Measurements from ENCODE around the gene QTRT2.

Gene QTRT2

DNA sequence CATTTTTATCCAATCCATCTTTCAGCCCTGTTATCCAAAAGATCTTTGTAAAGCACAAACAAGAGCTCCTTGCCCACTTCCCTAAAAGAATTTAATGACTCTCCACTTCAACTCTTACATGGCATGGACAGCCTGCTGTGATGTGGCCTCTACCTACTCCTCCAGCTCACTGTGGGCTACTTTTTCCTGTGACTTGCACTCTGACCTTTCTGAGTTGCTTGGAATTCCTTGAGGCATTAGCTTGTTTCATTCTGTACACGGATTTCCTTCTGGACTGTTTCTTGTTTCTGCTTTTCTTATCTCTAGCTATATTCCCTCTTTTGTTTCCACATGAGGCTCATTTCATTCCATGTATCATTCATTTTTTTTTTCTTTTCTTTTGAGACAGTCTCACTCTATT lies 15.2 kb downstream of the QTRT2 start:
- TF ChIP-seq ZNF416 (tag by site-specific recombination; IDR thresholded peaks at IDR 0.05) (no peak), ZNF112 (tag by site-specific recombination; IDR thresholded peaks at IDR 0.05) (no peak), YY2 (tag by site-specific recombination; IDR thresholded peaks at IDR 0.05) (no peak), ZNF366 (tag by site-specific recombination; conservative IDR thresholded peaks at IDR 0.05) (no peak), ZNF223 (tag by site-specific recombination; IDR thresholded peaks at IDR 0.05) (no peak), ZNF768 (tag by site-specific recombination; IDR thresholded peaks at IDR 0.05) (no peak), ZNF621 (tag by site-specific recombination; IDR thresholded peaks at IDR 0.05) (no peak), ZNF132 (tag by site-specific recombination; IDR thresholded peaks at IDR 0.05; ENCODE audit: borderline replicate concordance) (no peak), FEZF1 (tag by site-specific recombination; IDR thresholded peaks at IDR 0.05) (no peak), SP2 (tag by site-specific recombination; IDR thresholded peaks at IDR 0.05) (no peak), ZBTB1 (tag by site-specific recombination; IDR thresholded peaks at IDR 0.05) (no peak), ZEB2 (tag by site-specific recombination; IDR thresholded peaks at IDR 0.05) (no peak), ZNF433 (tag by site-specific recombination; IDR thresholded peaks at IDR 0.05; ENCODE audit: low read depth) (no peak), ZNF585B (tag by site-specific recombination; IDR thresholded peaks at IDR 0.05) (no peak), ZNF747 (tag by site-specific recombination; IDR thresholded peaks at IDR 0.05) (no peak), ZNF777 (tag by site-specific recombination; IDR thresholded peaks at IDR 0.05; ENCODE audit: borderline replicate concordance) (no peak)
- TF ChIP-seq, protein P1, sequence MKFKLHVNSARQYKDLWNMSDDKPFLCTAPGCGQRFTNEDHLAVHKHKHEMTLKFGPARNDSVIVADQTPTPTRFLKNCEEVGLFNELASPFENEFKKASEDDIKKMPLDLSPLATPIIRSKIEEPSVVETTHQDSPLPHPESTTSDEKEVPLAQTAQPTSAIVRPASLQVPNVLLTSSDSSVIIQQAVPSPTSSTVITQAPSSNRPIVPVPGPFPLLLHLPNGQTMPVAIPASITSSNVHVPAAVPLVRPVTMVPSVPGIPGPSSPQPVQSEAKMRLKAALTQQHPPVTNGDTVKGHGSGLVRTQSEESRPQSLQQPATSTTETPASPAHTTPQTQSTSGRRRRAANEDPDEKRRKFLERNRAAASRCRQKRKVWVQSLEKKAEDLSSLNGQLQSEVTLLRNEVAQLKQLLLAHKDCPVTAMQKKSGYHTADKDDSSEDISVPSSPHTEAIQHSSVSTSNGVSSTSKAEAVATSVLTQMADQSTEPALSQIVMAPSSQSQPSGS (tag by site-specific recombination; IDR thresholded peaks at IDR 0.05; ENCODE audit: low read depth) = no peak
- TF ChIP-seq, protein P2, sequence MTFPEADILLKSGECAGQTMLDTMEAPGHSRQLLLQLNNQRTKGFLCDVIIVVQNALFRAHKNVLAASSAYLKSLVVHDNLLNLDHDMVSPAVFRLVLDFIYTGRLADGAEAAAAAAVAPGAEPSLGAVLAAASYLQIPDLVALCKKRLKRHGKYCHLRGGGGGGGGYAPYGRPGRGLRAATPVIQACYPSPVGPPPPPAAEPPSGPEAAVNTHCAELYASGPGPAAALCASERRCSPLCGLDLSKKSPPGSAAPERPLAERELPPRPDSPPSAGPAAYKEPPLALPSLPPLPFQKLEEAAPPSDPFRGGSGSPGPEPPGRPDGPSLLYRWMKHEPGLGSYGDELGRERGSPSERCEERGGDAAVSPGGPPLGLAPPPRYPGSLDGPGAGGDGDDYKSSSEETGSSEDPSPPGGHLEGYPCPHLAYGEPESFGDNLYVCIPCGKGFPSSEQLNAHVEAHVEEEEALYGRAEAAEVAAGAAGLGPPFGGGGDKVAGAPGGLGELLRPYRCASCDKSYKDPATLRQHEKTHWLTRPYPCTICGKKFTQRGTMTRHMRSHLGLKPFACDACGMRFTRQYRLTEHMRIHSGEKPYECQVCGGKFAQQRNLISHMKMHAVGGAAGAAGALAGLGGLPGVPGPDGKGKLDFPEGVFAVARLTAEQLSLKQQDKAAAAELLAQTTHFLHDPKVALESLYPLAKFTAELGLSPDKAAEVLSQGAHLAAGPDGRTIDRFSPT (tag by site-specific recombination; IDR thresholded peaks at IDR 0.05) = no peak
- TF ChIP-seq, protein P3, sequence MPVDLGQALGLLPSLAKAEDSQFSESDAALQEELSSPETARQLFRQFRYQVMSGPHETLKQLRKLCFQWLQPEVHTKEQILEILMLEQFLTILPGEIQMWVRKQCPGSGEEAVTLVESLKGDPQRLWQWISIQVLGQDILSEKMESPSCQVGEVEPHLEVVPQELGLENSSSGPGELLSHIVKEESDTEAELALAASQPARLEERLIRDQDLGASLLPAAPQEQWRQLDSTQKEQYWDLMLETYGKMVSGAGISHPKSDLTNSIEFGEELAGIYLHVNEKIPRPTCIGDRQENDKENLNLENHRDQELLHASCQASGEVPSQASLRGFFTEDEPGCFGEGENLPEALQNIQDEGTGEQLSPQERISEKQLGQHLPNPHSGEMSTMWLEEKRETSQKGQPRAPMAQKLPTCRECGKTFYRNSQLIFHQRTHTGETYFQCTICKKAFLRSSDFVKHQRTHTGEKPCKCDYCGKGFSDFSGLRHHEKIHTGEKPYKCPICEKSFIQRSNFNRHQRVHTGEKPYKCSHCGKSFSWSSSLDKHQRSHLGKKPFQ (tag by site-specific recombination; IDR thresholded peaks at IDR 0.05) = no peak
- no peaks in the 10 kb centered on the region for H3K9me3 ChIP-seq (ENCODE audit: control insufficient read depth, insufficient read depth, low read depth, low read length)
- CTCF ChIA-PET = no interaction called here
- POLR2A ChIA-PET = no interaction called here
- no peak overlapping the region for H3K4me3 ChIP-seq (ENCODE audit: low read depth, low read length)
- H3K36me3 ChIP-seq (ENCODE audit: control insufficient read depth in 2 of 2, insufficient read depth in 1 of 2, low read length in 2 of 2) = peaks cover 18 to 94% of the 10 kb centered on the region in 2 experiments
- H3K27ac ChIP-seq (ENCODE audit: extremely low read depth, low read depth, low read length) = no peak overlapping the region
- H3K4me1 ChIP-seq (ENCODE audit: control insufficient read depth, insufficient read depth, low read length) = no peaks in the 10 kb centered on the region

DNA sequence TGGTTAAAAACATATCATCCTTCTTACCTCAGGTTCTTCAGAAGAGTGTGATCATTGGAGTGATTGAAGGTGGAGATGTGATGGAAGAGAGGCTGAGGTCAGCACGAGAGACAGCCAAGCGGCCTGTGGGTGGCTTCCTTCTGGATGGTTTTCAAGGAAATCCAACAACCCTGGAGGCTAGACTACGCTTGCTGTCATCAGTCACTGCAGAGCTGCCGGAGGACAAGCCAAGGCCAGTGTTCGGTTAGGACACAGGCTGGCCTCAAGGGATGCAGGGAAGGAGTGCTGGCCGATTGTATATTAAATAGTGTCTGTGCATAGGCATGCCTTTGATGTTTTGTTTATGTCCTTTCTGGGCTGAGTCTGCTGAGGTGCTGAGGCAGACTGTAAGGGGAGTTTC lies 20.2 kb downstream of the QTRT2 start:
- Histone ChIP-seq H3K27ac (ENCODE audit: extremely low read depth, low read depth, low read length) (no peak overlapping the region), H3K4me3 (ENCODE audit: low read depth, low read length) (no peak overlapping the region), H3K36me3 (ENCODE audit: control insufficient read depth in 2 of 2, insufficient read depth in 1 of 2, low read length in 2 of 2) (peaks cover 20 to 96% of the 10 kb centered on the region in 2 experiments), H3K9me3 (ENCODE audit: control insufficient read depth, insufficient read depth, low read depth, low read length) (no peaks in the 10 kb centered on the region), H3K4me1 (ENCODE audit: control insufficient read depth, insufficient read depth, low read length) (no peaks in the 10 kb centered on the region)
- POLR2A ChIA-PET = no interaction called here
- TF ChIP-seq ZNF24 (tag by site-specific recombination; IDR thresholded peaks at IDR 0.05) = no peak
- no peak for TF ChIP-seq SALL2 (tag by site-specific recombination; IDR thresholded peaks at IDR 0.05; ENCODE audit: borderline replicate concordance)
- TF ChIP-seq ZNF292 (tag by site-specific recombination; IDR thresholded peaks at IDR 0.05; ENCODE audit: borderline replicate concordance, low read depth) = no peak
- TF ChIP-seq, protein P4, sequence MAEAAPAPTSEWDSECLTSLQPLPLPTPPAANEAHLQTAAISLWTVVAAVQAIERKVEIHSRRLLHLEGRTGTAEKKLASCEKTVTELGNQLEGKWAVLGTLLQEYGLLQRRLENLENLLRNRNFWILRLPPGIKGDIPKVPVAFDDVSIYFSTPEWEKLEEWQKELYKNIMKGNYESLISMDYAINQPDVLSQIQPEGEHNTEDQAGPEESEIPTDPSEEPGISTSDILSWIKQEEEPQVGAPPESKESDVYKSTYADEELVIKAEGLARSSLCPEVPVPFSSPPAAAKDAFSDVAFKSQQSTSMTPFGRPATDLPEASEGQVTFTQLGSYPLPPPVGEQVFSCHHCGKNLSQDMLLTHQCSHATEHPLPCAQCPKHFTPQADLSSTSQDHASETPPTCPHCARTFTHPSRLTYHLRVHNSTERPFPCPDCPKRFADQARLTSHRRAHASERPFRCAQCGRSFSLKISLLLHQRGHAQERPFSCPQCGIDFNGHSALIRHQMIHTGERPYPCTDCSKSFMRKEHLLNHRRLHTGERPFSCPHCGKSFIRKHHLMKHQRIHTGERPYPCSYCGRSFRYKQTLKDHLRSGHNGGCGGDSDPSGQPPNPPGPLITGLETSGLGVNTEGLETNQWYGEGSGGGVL (tag by site-specific recombination; IDR thresholded peaks at IDR 0.05) = no peak
- TF ChIP-seq ZNF600 (tag by site-specific recombination; IDR thresholded peaks at IDR 0.05) = no peak
- TF ChIP-seq, protein P5, sequence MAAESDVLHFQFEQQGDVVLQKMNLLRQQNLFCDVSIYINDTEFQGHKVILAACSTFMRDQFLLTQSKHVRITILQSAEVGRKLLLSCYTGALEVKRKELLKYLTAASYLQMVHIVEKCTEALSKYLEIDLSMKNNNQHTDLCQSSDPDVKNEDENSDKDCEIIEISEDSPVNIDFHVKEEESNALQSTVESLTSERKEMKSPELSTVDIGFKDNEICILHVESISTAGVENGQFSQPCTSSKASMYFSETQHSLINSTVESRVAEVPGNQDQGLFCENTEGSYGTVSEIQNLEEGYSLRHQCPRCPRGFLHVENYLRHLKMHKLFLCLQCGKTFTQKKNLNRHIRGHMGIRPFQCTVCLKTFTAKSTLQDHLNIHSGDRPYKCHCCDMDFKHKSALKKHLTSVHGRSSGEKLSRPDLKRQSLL (tag by site-specific recombination; IDR thresholded peaks at IDR 0.05) = no peak
- CTCF ChIA-PET = no interaction called here
